Erythroblast (primary cell): ENCODE measurements around the gene ID1.

Experiments
- GATA1 ChIP-seq: IDR thresholded peaks from 2 replicates; pipeline ENCODE4 v1.6.1; 2011; ENCODE audit warnings: low read depth, mild to moderate bottlenecking, control low read depth, low read length, moderate library complexity
- POLR2A ChIP-seq: IDR thresholded peaks from 2 replicates; pipeline ENCODE4 v1.6.1; 2011; ENCODE audit warnings: mild to moderate bottlenecking, low read length

DNA sequence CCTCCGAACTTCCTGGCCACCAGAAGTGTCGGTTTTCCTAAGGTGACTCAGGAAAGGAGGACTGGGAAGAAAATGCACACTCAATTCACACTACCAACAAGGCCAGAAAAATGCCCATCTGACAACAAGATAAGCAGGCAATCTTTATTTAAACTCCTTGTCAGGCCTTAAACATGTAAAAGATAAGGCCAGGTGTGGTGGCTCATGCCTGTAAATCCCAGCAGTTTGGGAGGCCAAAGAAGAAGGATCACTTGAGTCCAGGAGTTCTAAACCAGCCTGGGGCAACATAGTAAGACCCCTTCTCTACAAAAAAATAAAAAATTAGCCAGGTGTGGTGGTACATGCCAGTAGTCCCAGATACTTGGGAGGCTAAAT lies 7.6 kb upstream of the ID1 start:
- no peak for TF ChIP-seq POLR2A
- TF ChIP-seq GATA1, result no peak
